ENCODE data around the gene FA2H. TPM values are rescaled to one million over a fixed set of nuclear protein-coding genes. Genes with fewer than 3 reads are reported as not detected.
"Not testable (repeated sequence)": the region's sequence is repeated elsewhere in the genome, so short reads cannot be mapped to it uniquely, and the experiment has no call there.

Gene FA2H
- total RNA-seq, 2 donors from 2014 or later, result 0.73 to 1.7 TPM

DNA sequence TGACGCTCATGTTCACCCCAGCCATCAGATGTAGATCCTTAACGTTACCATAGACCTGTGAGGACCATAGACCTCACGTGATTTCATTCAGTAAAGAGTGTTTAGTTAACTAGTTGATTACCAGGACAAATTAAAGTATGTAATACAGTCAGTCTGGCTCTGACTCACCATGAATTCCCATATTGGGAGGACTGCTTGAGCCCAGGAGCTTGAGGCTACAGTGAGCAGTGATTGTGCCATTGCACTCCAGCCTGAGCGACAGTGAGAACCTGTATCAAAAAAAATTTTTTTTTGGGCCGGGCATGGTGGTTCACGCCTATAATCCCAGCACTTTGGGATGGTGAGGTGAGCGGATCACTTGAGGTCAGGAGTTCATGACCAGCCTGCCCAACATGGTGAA, 13.5 kb upstream of the FA2H start:
- ATAC-seq (no peak), DNase-seq (no peak)
- Mint-ChIP-seq H3K27ac (no peak overlapping the region), H3K27me3 (peaks cover 20% of the 10 kb centered on the region), H3K4me3 (no peak overlapping the region), H3K36me3 (ENCODE audit: low read depth) (peaks cover 2% of the 10 kb centered on the region), H3K4me1 (no peaks in the 10 kb centered on the region)
- H3K9me3 ChIP-seq (ENCODE audit: control insufficient read depth, low read length, poor library complexity, severe bottlenecking), result no peaks in the 10 kb centered on the region

- no peak overlapping the region for H3K27ac Mint-ChIP-seq
- peaks cover 24% of the 10 kb centered on the region for H3K27me3 Mint-ChIP-seq
- H3K4me1 Mint-ChIP-seq, result no peaks in the 10 kb centered on the region
- H3K36me3 Mint-ChIP-seq (ENCODE audit: low read depth), result peaks cover 2% of the 10 kb centered on the region
- DNase-seq (no peak), ATAC-seq (no peak)
- no peak overlapping the region for H3K4me3 Mint-ChIP-seq
- H3K9me3 ChIP-seq (ENCODE audit: control insufficient read depth, low read length, poor library complexity, severe bottlenecking), result no peaks in the 10 kb centered on the region
These were observed 10.4 kb upstream of the FA2H start for GRCh38 chr16:74785031-74785430.

- Mint-ChIP-seq H3K27ac (no peak overlapping the region), H3K4me3 (no peak overlapping the region), H3K36me3 (ENCODE audit: low read depth) (peaks cover 4% of the 10 kb centered on the region), H3K27me3 (peaks cover 18% of the 10 kb centered on the region), H3K4me1 (peaks cover 8% of the 10 kb centered on the region)
- ATAC-seq, result no peak
- H3K9me3 ChIP-seq (ENCODE audit: control insufficient read depth, low read length, poor library complexity, severe bottlenecking), result no peaks in the 10 kb centered on the region
- DNase-seq, result no peak
These were observed 4.0 kb upstream of the FA2H start for GRCh38 chr16:74778646-74779045.

DNA sequence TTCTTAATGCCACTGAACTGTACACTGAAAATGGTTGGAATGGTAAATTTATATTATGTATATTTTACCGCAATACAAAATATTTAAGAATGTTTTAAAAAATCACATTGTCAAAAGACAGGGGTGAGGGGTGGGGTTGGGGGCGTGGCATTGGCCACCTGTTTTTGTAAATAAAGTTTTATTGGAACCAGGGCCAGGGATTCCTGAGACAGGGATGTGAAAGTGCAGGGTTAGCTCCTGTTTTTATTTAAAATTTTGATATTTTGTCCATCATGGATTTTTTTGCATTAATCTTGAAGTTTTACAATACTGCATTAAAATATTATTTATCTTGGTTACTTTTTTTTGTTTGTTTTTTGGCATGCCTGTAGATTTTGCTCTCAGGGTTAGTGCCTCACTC, 2.3 kb upstream of the FA2H start:
- ATAC-seq (no peak), DNase-seq (no peak)

GRCh38 chr16:74775255-74775654, 635 bp upstream of the FA2H start:
- H3K4me1 Mint-ChIP-seq, result peaks cover 12% of the 10 kb centered on the region

More for the DNA sequence above, 2.3 kb upstream of the FA2H start:
- no peak overlapping the region for H3K4me3 Mint-ChIP-seq
- H3K36me3 Mint-ChIP-seq (ENCODE audit: low read depth), result peaks cover 4% of the 10 kb centered on the region
- H3K9me3 ChIP-seq (ENCODE audit: control insufficient read depth, low read length, poor library complexity, severe bottlenecking), result no peaks in the 10 kb centered on the region
- H3K4me1 Mint-ChIP-seq, result peaks cover 12% of the 10 kb centered on the region
- H3K27me3 Mint-ChIP-seq, result peaks cover 27% of the 10 kb centered on the region
- no peak overlapping the region for H3K27ac Mint-ChIP-seq

DNA sequence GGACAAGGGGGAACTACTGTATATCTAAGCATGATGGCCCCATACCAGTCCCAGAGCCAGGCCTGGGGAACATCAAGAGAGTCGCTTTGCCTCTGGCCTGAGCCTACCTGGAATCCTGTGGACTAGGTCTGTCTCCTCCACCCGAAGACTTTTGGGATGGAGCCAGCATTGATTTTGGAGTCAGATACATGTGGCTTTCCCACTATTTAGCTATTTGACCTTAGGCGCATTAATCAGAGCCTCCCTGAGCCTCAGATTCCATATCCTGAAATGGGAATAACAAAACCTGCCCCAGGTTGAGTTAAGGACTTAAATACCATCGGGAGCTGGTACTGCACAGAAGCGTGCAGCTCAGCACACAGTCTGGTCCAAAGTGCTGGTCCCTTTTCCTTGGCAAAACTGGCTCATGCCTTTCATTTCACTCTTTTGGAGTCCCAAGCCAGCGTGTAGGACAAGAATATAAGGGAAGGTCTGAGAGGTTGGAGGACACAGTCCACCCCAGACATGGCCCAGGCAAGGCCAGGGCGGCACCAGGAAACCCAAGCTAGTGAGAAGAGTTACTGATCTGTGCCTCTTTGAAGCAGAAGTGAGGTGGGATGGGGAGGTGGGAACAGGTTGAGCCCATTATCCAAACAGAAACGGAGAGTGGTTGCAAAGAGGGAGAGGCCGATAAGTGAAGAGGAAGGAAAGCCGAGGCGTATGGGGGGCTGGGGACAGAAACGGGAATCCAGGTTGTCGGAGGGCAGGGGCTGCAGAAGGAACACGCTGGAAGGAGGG, 986 bp downstream of the FA2H start:
- peaks cover 4% of the 10 kb centered on the region for H3K36me3 Mint-ChIP-seq (ENCODE audit: low read depth)
- H3K27me3 Mint-ChIP-seq, result peaks cover 23% of the 10 kb centered on the region
- no peak overlapping the region for H3K27ac Mint-ChIP-seq
- ATAC-seq, result no peak
- no peaks in the 10 kb centered on the region for H3K9me3 ChIP-seq (ENCODE audit: control insufficient read depth, low read length, poor library complexity, severe bottlenecking)
- DNase-seq, result no peak
- peak overlapping the region; percentile 88 for H3K4me3 Mint-ChIP-seq
- peaks cover 12% of the 10 kb centered on the region for H3K4me1 Mint-ChIP-seq

More at GRCh38 chr16:74775255-74775654, 635 bp upstream of the FA2H start:
- H3K4me3 Mint-ChIP-seq, result peak overlapping the region; percentile 19
- peaks cover 4% of the 10 kb centered on the region for H3K36me3 Mint-ChIP-seq (ENCODE audit: low read depth)
- H3K27ac Mint-ChIP-seq, result no peak overlapping the region
- H3K9me3 ChIP-seq (ENCODE audit: control insufficient read depth, low read length, poor library complexity, severe bottlenecking), result no peaks in the 10 kb centered on the region
- DNase-seq, result no peak
- no peak for ATAC-seq
- H3K27me3 Mint-ChIP-seq, result peaks cover 26% of the 10 kb centered on the region

GRCh38 chr16:74771656-74772315, 2.8 kb downstream of the FA2H start:
- peaks cover 4% of the 10 kb centered on the region for H3K36me3 Mint-ChIP-seq (ENCODE audit: low read depth)
- ATAC-seq (no peak), DNase-seq (no peak)
- peak overlapping the region; percentile 66 for H3K27ac Mint-ChIP-seq
- no peak overlapping the region for H3K4me3 Mint-ChIP-seq
- peaks cover 39% of the 10 kb centered on the region for H3K27me3 Mint-ChIP-seq
- no peaks in the 10 kb centered on the region for H3K9me3 ChIP-seq (ENCODE audit: control insufficient read depth, low read length, poor library complexity, severe bottlenecking)
- H3K4me1 Mint-ChIP-seq, result peaks cover 12% of the 10 kb centered on the region

DNA sequence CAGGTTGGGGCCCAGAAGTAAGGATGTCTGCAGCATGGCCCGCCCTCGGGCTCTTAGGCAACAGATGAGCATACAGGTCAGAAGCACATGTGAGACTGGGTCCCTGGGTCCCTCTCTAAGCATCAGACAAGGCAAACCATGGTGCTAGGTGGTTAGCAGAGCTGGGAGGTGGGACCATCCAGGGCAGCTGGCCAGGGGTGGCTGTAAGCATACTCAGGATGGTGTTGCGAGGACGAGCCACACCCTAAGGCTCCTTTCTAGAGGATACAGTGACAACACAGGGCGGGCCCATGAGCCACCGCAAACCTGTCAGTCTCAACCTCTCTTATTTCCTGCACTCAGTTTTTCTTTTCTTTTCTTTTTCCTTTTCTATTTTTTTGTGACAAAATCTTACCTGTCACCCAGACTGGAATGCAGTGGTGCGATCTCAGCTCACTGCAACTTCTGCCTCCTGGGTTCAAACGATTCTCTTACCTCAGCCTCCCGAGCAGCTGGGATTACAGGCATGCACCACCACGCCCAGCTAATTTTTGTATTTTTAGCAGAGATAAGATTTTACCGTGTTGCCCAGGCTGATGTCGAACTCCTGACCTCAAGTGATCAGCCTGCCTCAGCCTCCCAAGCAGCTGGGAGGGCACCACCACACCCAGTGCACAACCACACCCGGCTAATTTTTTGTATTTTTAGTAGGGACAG, 3.6 kb downstream of the FA2H start:
- Mint-ChIP-seq H3K27ac (peak overlapping the region; percentile 66), H3K27me3 (peaks cover 47% of the 10 kb centered on the region), H3K36me3 (ENCODE audit: low read depth) (peaks cover 7% of the 10 kb centered on the region), H3K4me3 (no peak overlapping the region), H3K4me1 (peaks cover 12% of the 10 kb centered on the region)
- no peaks in the 10 kb centered on the region for H3K9me3 ChIP-seq (ENCODE audit: control insufficient read depth, low read length, poor library complexity, severe bottlenecking)
- DNase-seq (no peak), ATAC-seq (no peak)

DNA sequence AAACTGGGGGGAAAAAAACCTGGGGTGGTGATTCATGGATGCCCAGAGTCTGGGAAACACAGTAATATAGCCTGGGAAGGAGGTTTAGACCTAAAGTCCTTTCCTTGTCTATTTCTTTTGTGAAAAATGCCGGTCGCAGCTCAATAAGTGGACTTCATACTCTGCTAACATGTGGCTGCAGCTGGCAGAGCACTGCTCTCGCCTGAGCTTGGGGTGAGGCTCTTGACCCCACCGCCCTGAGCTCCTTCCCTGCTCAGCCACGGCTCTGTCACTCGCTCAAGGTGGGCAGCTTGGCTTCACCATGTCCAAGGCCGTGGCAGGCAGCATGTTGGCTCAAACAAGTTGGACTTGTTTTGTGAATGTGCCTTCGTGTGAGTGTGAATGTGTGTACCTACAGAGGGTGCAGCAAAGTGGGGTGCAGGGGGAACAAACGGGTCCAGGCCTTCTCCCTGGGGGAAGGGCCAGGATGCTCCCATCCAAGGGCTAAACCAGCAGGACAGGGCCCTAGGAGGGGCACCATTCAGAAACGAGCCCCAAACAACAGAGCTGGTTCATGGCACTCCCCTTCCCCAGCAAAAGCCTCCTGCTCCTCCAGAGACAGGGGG, 4.9 kb downstream of the FA2H start:
- peaks cover 48% of the 10 kb centered on the region for H3K27me3 Mint-ChIP-seq
- DNase-seq, result no peak
- no peak overlapping the region for H3K27ac Mint-ChIP-seq
- no peak for ATAC-seq
- no peaks in the 10 kb centered on the region for H3K9me3 ChIP-seq (ENCODE audit: control insufficient read depth, low read length, poor library complexity, severe bottlenecking)
- peaks cover 7% of the 10 kb centered on the region for H3K36me3 Mint-ChIP-seq (ENCODE audit: low read depth)
- H3K4me3 Mint-ChIP-seq, result no peak overlapping the region
- H3K4me1 Mint-ChIP-seq, result peaks cover 9% of the 10 kb centered on the region

DNA sequence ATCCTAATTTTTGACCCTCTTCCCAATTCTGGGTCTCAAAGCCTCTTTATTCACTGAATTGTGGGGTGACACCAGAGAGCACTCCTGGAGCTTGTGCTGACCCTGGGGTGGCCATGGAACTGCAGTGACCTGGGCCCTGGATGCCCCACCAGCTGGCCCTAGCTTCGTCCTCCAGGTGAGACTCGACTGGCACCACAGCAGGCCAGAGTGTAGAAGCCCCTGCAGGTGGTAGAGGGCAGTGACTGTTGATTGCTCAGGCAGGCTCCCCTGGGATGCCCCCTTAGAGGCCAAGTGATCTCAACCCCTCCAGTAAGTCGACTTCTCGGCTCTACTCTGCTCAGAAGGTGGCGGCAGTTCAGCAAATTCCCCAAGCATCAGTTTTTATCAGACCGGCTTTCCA, 6.4 kb downstream of the FA2H start:
- peaks cover 3% of the 10 kb centered on the region for H3K36me3 Mint-ChIP-seq (ENCODE audit: low read depth)
- no peak for DNase-seq
- no peaks in the 10 kb centered on the region for H3K9me3 ChIP-seq (ENCODE audit: control insufficient read depth, low read length, poor library complexity, severe bottlenecking)
- peaks cover 52% of the 10 kb centered on the region for H3K27me3 Mint-ChIP-seq
- ATAC-seq, result no peak
- no peak overlapping the region for H3K4me3 Mint-ChIP-seq
- H3K4me1 Mint-ChIP-seq, result peaks cover 3% of the 10 kb centered on the region
- no peak overlapping the region for H3K27ac Mint-ChIP-seq

DNA sequence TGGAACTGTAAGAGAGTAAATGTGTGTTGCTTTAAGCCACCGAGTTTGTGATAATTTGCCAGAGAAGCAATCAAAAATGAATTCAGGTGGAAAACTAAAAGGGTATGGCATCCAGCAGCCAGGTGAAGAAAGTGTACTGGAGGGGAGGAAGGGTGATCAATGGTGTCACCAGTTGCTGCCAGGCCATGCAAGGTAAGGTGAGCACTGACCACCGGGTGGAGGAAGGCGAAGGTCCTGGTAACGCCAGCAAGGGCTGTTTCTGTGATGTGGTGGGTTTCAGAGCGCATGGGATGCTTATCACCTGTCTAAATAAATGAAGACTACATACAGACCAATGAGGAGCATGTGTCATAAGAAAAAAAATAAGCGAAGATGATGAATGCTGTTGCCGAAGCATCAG, 6.9 kb downstream of the FA2H start:
- no peaks in the 10 kb centered on the region for H3K9me3 ChIP-seq (ENCODE audit: control insufficient read depth, low read length, poor library complexity, severe bottlenecking)
- H3K4me3 Mint-ChIP-seq, result no peak overlapping the region
- H3K27ac Mint-ChIP-seq, result no peak overlapping the region
- DNase-seq (no peak), ATAC-seq (no peak)
- H3K36me3 Mint-ChIP-seq (ENCODE audit: low read depth), result peaks cover 3% of the 10 kb centered on the region
- H3K4me1 Mint-ChIP-seq, result peaks cover 1% of the 10 kb centered on the region
- peaks cover 52% of the 10 kb centered on the region for H3K27me3 Mint-ChIP-seq

- no peaks in the 10 kb centered on the region for H3K4me1 Mint-ChIP-seq
- H3K9me3 ChIP-seq (ENCODE audit: control insufficient read depth, low read length, poor library complexity, severe bottlenecking), result no peaks in the 10 kb centered on the region
- H3K27ac Mint-ChIP-seq, result peak overlapping the region; percentile 60
- ATAC-seq, result no peak
- H3K36me3 Mint-ChIP-seq (ENCODE audit: low read depth), result peaks cover 3% of the 10 kb centered on the region
- H3K27me3 Mint-ChIP-seq, result peaks cover 46% of the 10 kb centered on the region
- H3K4me3 Mint-ChIP-seq, result no peak overlapping the region
- DNase-seq, result no peak
These were observed 7.9 kb downstream of the FA2H start for GRCh38 chr16:74766729-74767128.

DNA sequence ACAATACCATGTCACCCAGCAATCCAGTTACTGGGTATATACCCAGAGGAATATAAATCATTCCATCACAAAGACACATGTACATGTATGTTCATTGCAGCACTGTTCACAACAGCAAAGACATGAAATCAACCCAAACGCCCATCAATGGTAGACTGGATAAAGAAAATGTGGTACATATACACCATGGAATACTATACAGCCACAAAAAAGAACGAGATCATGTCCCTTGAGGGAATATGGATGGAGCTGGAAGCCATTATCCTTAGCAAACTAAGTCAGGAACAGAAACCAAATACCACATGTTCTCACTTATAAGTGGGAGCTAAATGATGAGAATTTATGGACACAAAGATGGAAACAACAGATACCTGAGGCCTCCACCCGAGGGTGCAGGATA, 10.4 kb downstream of the FA2H start:
- H3K36me3 Mint-ChIP-seq (ENCODE audit: low read depth); H3K4me1 Mint-ChIP-seq; DNase-seq; H3K27ac Mint-ChIP-seq; ATAC-seq; H3K9me3 ChIP-seq (ENCODE audit: control insufficient read depth, low read length, poor library complexity, severe bottlenecking); H3K4me3 Mint-ChIP-seq: not testable (repeated sequence)
- H3K27me3 Mint-ChIP-seq, result peaks cover 52% of the 10 kb centered on the region

Data from T-helper 17 cell (primary cell).